ENCODE measurements around the gene FAM234B.

DNA sequence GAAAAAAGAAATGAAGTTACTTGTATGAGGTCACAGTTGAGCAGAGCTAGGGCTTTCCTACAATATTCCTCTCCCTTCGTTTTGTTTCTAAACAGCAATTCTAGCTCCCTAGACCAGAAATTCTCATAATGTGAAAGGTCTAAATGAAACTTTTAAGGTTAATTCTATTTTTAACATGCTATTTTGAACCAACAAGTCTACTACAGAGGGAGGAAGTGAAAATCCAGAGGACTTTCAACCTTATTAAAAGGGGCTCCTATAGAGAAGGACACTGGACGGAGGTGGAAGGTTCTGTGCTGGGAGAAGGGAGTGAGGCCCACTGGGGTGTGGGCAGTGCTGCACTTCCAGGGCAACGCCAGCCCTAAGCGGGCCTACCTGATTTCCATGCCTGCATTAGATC lies 45.9 kb downstream of the FAM234B start:
- TF ChIP-seq POLR2A (IDR thresholded peaks at IDR 0.05; ENCODE audit: low read length) (no peak), GATA1 (IDR thresholded peaks at IDR 0.05; ENCODE audit: low read depth, low read length) (no peak)
